H9 (cell line): ENCODE data around the gene ENTR1. TPM values are rescaled to one million over a fixed set of nuclear protein-coding genes. Genes with fewer than 3 reads are reported as not detected.

Experiments
- DNase-seq: peaks from one replicate; pipeline ENCODE4 v3.0.0-alpha.2; 2017
- H2AFZ ChIP-seq: one replicate; pipeline ENCODE4 v1.6.1; 2013; ENCODE audit warnings: mild to moderate bottlenecking, low read length, control low read depth, moderate library complexity
- H2AK5ac ChIP-seq: 2 replicates; pipeline ENCODE4 v1.6.1; 2013; ENCODE audit warnings: low read length, control low read depth, mixed read lengths; ENCODE audit not compliant: insufficient read length
- H2BK120ac ChIP-seq: one replicate; pipeline ENCODE4 v1.6.1; 2013; ENCODE audit warnings: low read depth, mild to moderate bottlenecking, low read length, control low read depth, inconsistent platforms; ENCODE audit not compliant: poor library complexity, severe bottlenecking
- H2BK12ac ChIP-seq: 2 replicates; pipeline ENCODE4 v1.6.1; 2013; ENCODE audit warnings: low read length, control low read depth, mixed read lengths, low read depth; ENCODE audit not compliant: insufficient read length
- H2BK15ac ChIP-seq: 2 replicates; pipeline ENCODE4 v1.6.1; 2013; ENCODE audit warnings: low read depth, low read length, control low read depth
- H2BK20ac ChIP-seq: one replicate; pipeline ENCODE4 v1.6.1; 2013; ENCODE audit warnings: low read depth, mild to moderate bottlenecking, low read length, control low read depth, inconsistent platforms; ENCODE audit not compliant: poor library complexity, severe bottlenecking
- H2BK5ac ChIP-seq: 2 replicates; pipeline ENCODE4 v1.6.1; 2013; ENCODE audit warnings: low read length, control low read depth, mixed read lengths; ENCODE audit not compliant: insufficient read length
- H3K14ac ChIP-seq: 2 replicates; pipeline ENCODE4 v1.6.1; 2013; ENCODE audit warnings: low read length, control low read depth; ENCODE audit not compliant: insufficient read depth
- H3K18ac ChIP-seq: 2 replicates; pipeline ENCODE4 v1.6.1; 2013; ENCODE audit warnings: low read depth, mild to moderate bottlenecking, mixed read lengths, low read length, control low read depth; ENCODE audit not compliant: insufficient read length
- H3K23ac ChIP-seq: 2 replicates; pipeline ENCODE4 v1.6.1; 2013; ENCODE audit warnings: low read length, control low read depth, mixed read lengths, low read depth; ENCODE audit not compliant: insufficient read length
- H3K23me2 ChIP-seq: 2 replicates; pipeline ENCODE4 v1.6.1; 2013; ENCODE audit warnings: low read depth, mild to moderate bottlenecking, mixed read lengths, low read length, control low read depth; ENCODE audit not compliant: insufficient read length, poor library complexity, severe bottlenecking
- H3K27ac ChIP-seq: 2 replicates; pipeline ENCODE4 v1.5.1; 2013; ENCODE audit warnings: low read length, control low read depth, mixed read lengths, low read depth; ENCODE audit not compliant: insufficient read length
- H3K27me3 ChIP-seq: 2 replicates; pipeline ENCODE4 v1.6.1; 2013; ENCODE audit warnings: low read length, control low read depth, inconsistent platforms; ENCODE audit not compliant: insufficient read depth
- H3K4ac ChIP-seq: 2 replicates; pipeline ENCODE4 v1.6.1; 2013; ENCODE audit warnings: low read depth, mild to moderate bottlenecking, control low read depth, inconsistent platforms, low read length, moderate library complexity
- H3K4me1 ChIP-seq: 2 replicates; pipeline ENCODE4 v1.6.1; 2013; ENCODE audit warnings: low read length, control low read depth, inconsistent platforms; ENCODE audit not compliant: insufficient read depth
- H3K4me2 ChIP-seq: 2 replicates; pipeline ENCODE4 v1.6.1; 2013; ENCODE audit warnings: low read length, control low read depth, mixed read lengths; ENCODE audit not compliant: insufficient read length, insufficient read depth
- H3K56ac ChIP-seq: 2 replicates; pipeline ENCODE4 v1.6.1; 2013; ENCODE audit warnings: low read depth, mild to moderate bottlenecking, mixed read lengths, low read length, control low read depth; ENCODE audit not compliant: insufficient read length
- H3K79me1 ChIP-seq: 2 replicates; pipeline ENCODE4 v1.6.1; 2013; ENCODE audit warnings: low read depth, mild to moderate bottlenecking, moderate library complexity, low read length, control low read depth, inconsistent platforms; ENCODE audit not compliant: insufficient read depth, poor library complexity, severe bottlenecking
- H3K79me2 ChIP-seq: 2 replicates; pipeline ENCODE4 v1.6.1; 2013; ENCODE audit warnings: low read length, control low read depth, inconsistent platforms; ENCODE audit not compliant: insufficient read depth
- H3K9ac ChIP-seq: 2 replicates; pipeline ENCODE4 v1.6.1; 2013; ENCODE audit warnings: low read length, control low read depth, mixed read lengths; ENCODE audit not compliant: insufficient read length; ENCODE audit errors: extremely low read depth
- H3K9me3 ChIP-seq: one replicate; pipeline ENCODE4 v1.6.1; 2013; ENCODE audit warnings: low read depth, low read length, inconsistent platforms; ENCODE audit not compliant: control insufficient read depth
- H3T11ph ChIP-seq: one replicate; pipeline ENCODE4 v1.6.1; 2013; ENCODE audit warnings: mild to moderate bottlenecking, low read length, control low read depth, inconsistent platforms
- H4K20me1 ChIP-seq: one replicate; pipeline ENCODE4 v1.6.1; 2013; ENCODE audit not compliant: control insufficient read depth, insufficient read length, insufficient read depth
- H4K5ac ChIP-seq: 2 replicates; pipeline ENCODE4 v1.6.1; 2013; ENCODE audit warnings: low read depth, mild to moderate bottlenecking, mixed read lengths, low read length, control low read depth; ENCODE audit not compliant: insufficient read length
- H4K8ac ChIP-seq: replicated peaks from 2 replicates; pipeline ENCODE4 v1.6.1; 2013; ENCODE audit warnings: low read length, control low read depth, mixed read lengths, low read depth; ENCODE audit not compliant: insufficient read length
- H4K91ac ChIP-seq: 2 replicates; pipeline ENCODE4 v1.6.1; 2013; ENCODE audit warnings: low read depth, mild to moderate bottlenecking, moderate library complexity, mixed read lengths, low read length, control low read depth; ENCODE audit not compliant: insufficient read length
- H3K27ac Mint-ChIP-seq, 3 experiments: 2 replicates in 2 of 3; 3 replicates in 1 of 3; pipeline ENCODE4 v1.8.0; 2020 to 2021; ENCODE audit warnings: mixed read lengths in 3 of 3, mild to moderate bottlenecking in 1 of 3, moderate library complexity in 1 of 3
- H3K27me3 Mint-ChIP-seq: 2 replicates; pipeline ENCODE4 v1.8.0; 2021; ENCODE audit warnings: low read depth, mild to moderate bottlenecking, moderate library complexity, mixed read lengths
- H3K36me3 Mint-ChIP-seq, 3 experiments: 2 replicates in 2 of 3; 3 replicates in 1 of 3; pipeline ENCODE4 v1.8.0; 2020 to 2021; ENCODE audit warnings: low read depth in 3 of 3, mixed read lengths in 3 of 3; ENCODE audit not compliant: insufficient read depth in 1 of 3
- H3K4me1 Mint-ChIP-seq, 2 experiments: 2 replicates each; pipeline ENCODE4 v1.8.0; 2020; ENCODE audit warnings: mixed read lengths in 2 of 2
- H3K4me3 Mint-ChIP-seq, 2 experiments: 2 replicates in 1 of 2; 3 replicates in 1 of 2; pipeline ENCODE4 v1.8.0; 2020 to 2021; ENCODE audit warnings: mild to moderate bottlenecking in 2 of 2, mixed read lengths in 2 of 2, moderate library complexity in 1 of 2
- H3K9me3 Mint-ChIP-seq, 2 experiments: 2 replicates in 1 of 2; 3 replicates in 1 of 2; pipeline ENCODE4 v1.8.0; 2020; ENCODE audit warnings: mild to moderate bottlenecking in 2 of 2, mixed read lengths in 2 of 2, moderate library complexity in 1 of 2
- CTCF ChIP-seq: fragments of 200-600 bp; sonication (generic); conservative IDR thresholded peaks from 3 replicates; pipeline ENCODE4 v1.8.0; 2021; ENCODE audit warnings: antibody characterized with exemption, mild to moderate bottlenecking
- WGBS: extraction: QIAGEN DNeasy Blood & Tissue Kit; methylation state at CpG from one replicate; pipeline ENCODE4 v1.1.7; 2013; ENCODE audit warnings: missing lambda C conversion rate, low lambda C conversion rate, mixed read lengths; ENCODE audit not compliant: insufficient read length; ENCODE audit errors: extremely low coverage; 5-methylcytosine and 5-hydroxymethylcytosine counted together
- total RNA-seq: library from RNA; stranded (reverse); gene quantifications from 2 replicates; pipeline ENCODE4 v1.2.1, GENCODE V29; 2021

Gene ENTR1
- total RNA-seq, 1 experiment from 2014 or later: 108 TPM

- no peaks in the 10 kb centered on the region for H3K4me1 Mint-ChIP-seq
- H3K23ac ChIP-seq: no peak overlapping the region
- H3K9me3 ChIP-seq: no peaks in the 10 kb centered on the region
- H3K27ac Mint-ChIP-seq: peak overlapping the region in 2 of 3 experiments; percentile 13 to 53; a peak in 2 of 7 replicates
- no peak overlapping the region for H3K14ac ChIP-seq
- H2BK120ac ChIP-seq: no peak overlapping the region
- H2BK20ac ChIP-seq: no peak overlapping the region
- H2AFZ ChIP-seq: no peak overlapping the region
- H3K4me2 ChIP-seq: no peak overlapping the region
- no peak overlapping the region for H3K56ac ChIP-seq
- H3K4me3 Mint-ChIP-seq: no peak overlapping the region
- no peak overlapping the region for H2AK5ac ChIP-seq
- H2BK15ac ChIP-seq: no peak overlapping the region
- TF ChIP-seq CTCF: no peak
- DNase-seq: no peak
- H4K91ac ChIP-seq: no peak overlapping the region
- H3K9ac ChIP-seq: no peak overlapping the region
- H3K36me3 Mint-ChIP-seq: peaks cover 48 to 87% (median 81%) of the 10 kb centered on the region in 3 experiments; a peak in 6 of 7 replicates
- no peaks in the 10 kb centered on the region for H3K9me3 Mint-ChIP-seq
- H3K79me2 ChIP-seq: no peaks in the 10 kb centered on the region
- H4K20me1 ChIP-seq: no peaks in the 10 kb centered on the region
- no peak overlapping the region for H4K8ac ChIP-seq
- no peak overlapping the region for H4K5ac ChIP-seq
- H3T11ph ChIP-seq: no peak overlapping the region
- no peaks in the 10 kb centered on the region for H3K4me1 ChIP-seq
- no peak overlapping the region for H3K18ac ChIP-seq
- no peak overlapping the region for H3K27ac ChIP-seq
- no peaks in the 10 kb centered on the region for H3K79me1 ChIP-seq
- no peaks in the 10 kb centered on the region for H3K23me2 ChIP-seq
- no peaks in the 10 kb centered on the region for H3K27me3 Mint-ChIP-seq
- no peak overlapping the region for H3K4ac ChIP-seq
- H2BK12ac ChIP-seq: no peak overlapping the region
- no peak overlapping the region for H2BK5ac ChIP-seq
- H3K27me3 ChIP-seq: no peaks in the 10 kb centered on the region
- no CpG with 5 or more reads among the region's 11 CpGs for WGBS
Observed at GRCh38 chr9:136453326-136453725, 42.9 kb upstream of the ENTR1 start.
